ENCODE results near the gene TRIM56. TPM values are rescaled to one million over a fixed set of nuclear protein-coding genes. Genes with fewer than 3 reads are reported as not detected.
A peak's percentile ranks its signal among the peaks of the same experiment; 100 is the strongest.

The TRIM56 gene
- total and polyA plus RNA-seq, 2 of the 13 experiments (the other 11 are each of a cell fraction or from before 2014, with no cell fraction given), result 3.2 to 7.1 TPM

DNA sequence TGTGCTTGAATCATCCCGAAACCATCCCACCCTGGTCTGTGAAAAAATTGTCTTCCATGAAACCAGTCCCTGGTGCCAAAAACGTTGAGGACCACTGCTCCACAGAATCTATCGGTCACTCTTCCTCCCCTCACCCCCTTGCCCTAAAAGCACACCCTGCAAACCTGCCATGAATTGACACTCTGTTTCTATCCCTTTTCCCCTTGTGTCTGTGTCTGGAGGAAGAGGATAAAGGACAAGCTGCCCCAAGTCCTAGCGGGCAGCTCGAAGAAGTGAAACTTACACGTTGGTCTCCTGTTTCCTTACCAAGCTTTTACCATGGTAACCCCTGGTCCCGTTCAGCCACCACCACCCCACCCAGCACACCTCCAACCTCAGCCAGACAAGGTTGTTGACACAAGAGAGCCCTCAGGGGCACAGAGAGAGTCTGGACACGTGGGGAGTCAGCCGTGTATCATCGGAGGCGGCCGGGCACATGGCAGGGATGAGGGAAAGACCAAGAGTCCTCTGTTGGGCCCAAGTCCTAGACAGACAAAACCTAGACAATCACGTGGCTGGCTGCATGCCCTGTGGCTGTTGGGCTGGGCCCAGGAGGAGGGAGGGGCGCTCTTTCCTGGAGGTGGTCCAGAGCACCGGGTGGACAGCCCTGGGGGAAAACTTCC is 40.8 kb downstream of the TRIM56 start (continued):
- TF ChIP-seq ZNF224 (CRISPR knock-in tag; IDR thresholded peaks at IDR 0.05) (no peak), ZNF816 (CRISPR knock-in tag; IDR thresholded peaks at IDR 0.05; ENCODE audit: borderline replicate concordance) (peak; percentile 13; the same call in 1 of the 2 replicates), MAFF (IDR thresholded peaks at IDR 0.05; ENCODE audit: low read depth, low read length) (no peak), RNF2 (conservative IDR thresholded peaks at IDR 0.05; ENCODE audit: low read depth) (peak; percentile 92), ZSCAN30 (CRISPR knock-in tag; IDR thresholded peaks at IDR 0.05) (no peak), ZXDC (CRISPR knock-in tag; IDR thresholded peaks at IDR 0.05) (no peak; the same call in 1 of the 2 replicates), CBX1 (IDR thresholded peaks at IDR 0.05; ENCODE audit: low read depth) (no peak), THYN1 (CRISPR knock-in tag; IDR thresholded peaks at IDR 0.05; ENCODE audit: borderline replicate concordance, low read depth) (no peak), ZNF567 (CRISPR knock-in tag; IDR thresholded peaks at IDR 0.05; ENCODE audit: borderline replicate concordance) (no peak; the same call in 1 of the 2 replicates), MAZ (IDR thresholded peaks at IDR 0.05; ENCODE audit: borderline replicate concordance, low read depth, low read length) (no peak), MAZ (CRISPR knock-in tag; IDR thresholded peaks at IDR 0.05; ENCODE audit: low read depth) (no peak), PRPF4 (IDR thresholded peaks at IDR 0.05; ENCODE audit: low read depth, low read length, poor library complexity, severe bottlenecking) (no peak), ZNF292 (CRISPR knock-in tag; IDR thresholded peaks at IDR 0.05; ENCODE audit: borderline replicate concordance, low read depth) (peak; percentile 76; the same call in 1 of the 2 replicates), RFXANK (CRISPR knock-in tag; IDR thresholded peaks at IDR 0.05) (no peak), KLF12 (CRISPR knock-in tag; IDR thresholded peaks at IDR 0.05; ENCODE audit: borderline replicate concordance) (no peak), SP2 (CRISPR knock-in tag; IDR thresholded peaks at IDR 0.05) (no peak), JUN (CRISPR knock-in tag; IDR thresholded peaks at IDR 0.05) (no peak)
- TF ChIP-seq, protein P1, sequence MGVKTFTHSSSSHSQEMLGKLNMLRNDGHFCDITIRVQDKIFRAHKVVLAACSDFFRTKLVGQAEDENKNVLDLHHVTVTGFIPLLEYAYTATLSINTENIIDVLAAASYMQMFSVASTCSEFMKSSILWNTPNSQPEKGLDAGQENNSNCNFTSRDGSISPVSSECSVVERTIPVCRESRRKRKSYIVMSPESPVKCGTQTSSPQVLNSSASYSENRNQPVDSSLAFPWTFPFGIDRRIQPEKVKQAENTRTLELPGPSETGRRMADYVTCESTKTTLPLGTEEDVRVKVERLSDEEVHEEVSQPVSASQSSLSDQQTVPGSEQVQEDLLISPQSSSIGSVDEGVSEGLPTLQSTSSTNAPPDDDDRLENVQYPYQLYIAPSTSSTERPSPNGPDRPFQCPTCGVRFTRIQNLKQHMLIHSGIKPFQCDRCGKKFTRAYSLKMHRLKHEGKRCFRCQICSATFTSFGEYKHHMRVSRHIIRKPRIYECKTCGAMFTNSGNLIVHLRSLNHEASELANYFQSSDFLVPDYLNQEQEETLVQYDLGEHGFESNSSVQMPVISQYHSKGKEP (CRISPR knock-in tag; IDR thresholded peaks at IDR 0.05), result no peak
- TF ChIP-seq, protein P2, sequence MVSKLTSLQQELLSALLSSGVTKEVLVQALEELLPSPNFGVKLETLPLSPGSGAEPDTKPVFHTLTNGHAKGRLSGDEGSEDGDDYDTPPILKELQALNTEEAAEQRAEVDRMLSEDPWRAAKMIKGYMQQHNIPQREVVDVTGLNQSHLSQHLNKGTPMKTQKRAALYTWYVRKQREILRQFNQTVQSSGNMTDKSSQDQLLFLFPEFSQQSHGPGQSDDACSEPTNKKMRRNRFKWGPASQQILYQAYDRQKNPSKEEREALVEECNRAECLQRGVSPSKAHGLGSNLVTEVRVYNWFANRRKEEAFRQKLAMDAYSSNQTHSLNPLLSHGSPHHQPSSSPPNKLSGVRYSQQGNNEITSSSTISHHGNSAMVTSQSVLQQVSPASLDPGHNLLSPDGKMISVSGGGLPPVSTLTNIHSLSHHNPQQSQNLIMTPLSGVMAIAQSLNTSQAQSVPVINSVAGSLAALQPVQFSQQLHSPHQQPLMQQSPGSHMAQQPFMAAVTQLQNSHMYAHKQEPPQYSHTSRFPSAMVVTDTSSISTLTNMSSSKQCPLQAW (CRISPR knock-in tag; IDR thresholded peaks at IDR 0.05), result no peak; the same call in 1 of the 2 replicates
- TF ChIP-seq, protein P3, sequence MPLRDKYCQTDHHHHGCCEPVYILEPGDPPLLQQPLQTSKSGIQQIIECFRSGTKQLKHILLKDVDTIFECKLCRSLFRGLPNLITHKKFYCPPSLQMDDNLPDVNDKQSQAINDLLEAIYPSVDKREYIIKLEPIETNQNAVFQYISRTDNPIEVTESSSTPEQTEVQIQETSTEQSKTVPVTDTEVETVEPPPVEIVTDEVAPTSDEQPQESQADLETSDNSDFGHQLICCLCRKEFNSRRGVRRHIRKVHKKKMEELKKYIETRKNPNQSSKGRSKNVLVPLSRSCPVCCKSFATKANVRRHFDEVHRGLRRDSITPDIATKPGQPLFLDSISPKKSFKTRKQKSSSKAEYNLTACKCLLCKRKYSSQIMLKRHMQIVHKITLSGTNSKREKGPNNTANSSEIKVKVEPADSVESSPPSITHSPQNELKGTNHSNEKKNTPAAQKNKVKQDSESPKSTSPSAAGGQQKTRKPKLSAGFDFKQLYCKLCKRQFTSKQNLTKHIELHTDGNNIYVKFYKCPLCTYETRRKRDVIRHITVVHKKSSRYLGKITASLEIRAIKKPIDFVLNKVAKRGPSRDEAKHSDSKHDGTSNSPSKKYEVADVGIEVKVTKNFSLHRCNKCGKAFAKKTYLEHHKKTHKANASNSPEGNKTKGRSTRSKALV (CRISPR knock-in tag; IDR thresholded peaks at IDR 0.05), result no peak
